NT2/D1 (cell line): ENCODE results near the gene SLC39A6.

Experiments used
- SUZ12 ChIP-seq: IDR thresholded peaks from 2 replicates; pipeline ENCODE4 v1.6.1; 2011; ENCODE audit not compliant: insufficient read length, insufficient read depth; ENCODE audit errors: extremely low read depth
- YY1 ChIP-seq: IDR thresholded peaks from 2 replicates; pipeline ENCODE4 v1.6.1; 2011; ENCODE audit not compliant: insufficient read length, insufficient read depth
- ZNF274 ChIP-seq: IDR thresholded peaks from 2 replicates; pipeline ENCODE4 v1.6.1; 2011; ENCODE audit warnings: mild to moderate bottlenecking, low read depth, low read length

DNA sequence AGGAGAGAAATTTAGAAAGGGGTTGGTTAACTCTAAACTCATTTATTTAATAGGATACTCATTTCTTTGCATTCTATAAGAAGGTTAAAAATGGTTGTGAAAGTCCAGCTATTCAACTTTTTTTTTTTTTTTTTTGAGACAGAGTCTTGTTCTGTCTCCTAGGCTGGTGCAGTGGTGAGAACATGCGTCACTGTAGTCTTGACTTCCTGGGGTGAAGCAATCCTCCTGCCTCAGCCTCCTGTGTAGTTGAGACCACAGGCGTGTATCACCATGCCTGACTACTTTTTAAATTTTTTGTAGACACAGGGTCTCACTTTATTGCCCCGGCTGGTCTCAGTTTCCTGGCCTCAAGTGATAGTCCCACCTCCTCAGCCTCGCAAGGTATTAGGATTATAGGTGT lies 12.4 kb upstream of the SLC39A6 start:
- TF ChIP-seq ZNF274 = no peak
- no peak for TF ChIP-seq SUZ12
- TF ChIP-seq YY1 = no peak
